HCT116 (cell line): Measurements from ENCODE around the gene TPO.
"Not testable (repeated sequence)": the region's sequence is repeated elsewhere in the genome, so short reads cannot be mapped to it uniquely, and the experiment has no call there.

Experiments
- CEBPB ChIP-seq: IDR thresholded peaks from 2 replicates; pipeline ENCODE4 v1.6.1; 2012; ENCODE audit warnings: low read depth
- CTCF ChIP-seq, 3 experiments: fragments of 200-600 bp in 1 of 3; sonication (generic) in 1 of 3; IDR thresholded peaks in 2 of 3; conservative IDR thresholded peaks in 1 of 3; 2 replicates each; pipeline ENCODE4 v1.5.1; 2012 to 2017; ENCODE audit warnings: low read depth in 2 of 3, low read length in 2 of 3, antibody characterized with exemption in 1 of 3, borderline replicate concordance in 1 of 3, control low read depth in 1 of 3, mild to moderate bottlenecking in 1 of 3, mixed read lengths in 1 of 3, mixed run types in 1 of 3, moderate library complexity in 1 of 3; ENCODE audit not compliant: insufficient read depth in 1 of 3
- ELF1 ChIP-seq: IDR thresholded peaks from 2 replicates; pipeline ENCODE4 v1.6.1; 2012; ENCODE audit warnings: low read depth, borderline replicate concordance
- JUND ChIP-seq: IDR thresholded peaks from 2 replicates; pipeline ENCODE4 v1.6.1; 2012
- MAX ChIP-seq: IDR thresholded peaks from 2 replicates; pipeline ENCODE4 v1.6.1; 2012
- POLR2A ChIP-seq: IDR thresholded peaks from 2 replicates; pipeline ENCODE4 v1.7.0; 2011; ENCODE audit warnings: borderline replicate concordance; ENCODE audit not compliant: insufficient read depth, insufficient read length; ENCODE audit errors: extremely low read depth
- POLR2AphosphoS5 ChIP-seq: IDR thresholded peaks from 2 replicates; pipeline ENCODE4 v1.6.1; 2011; ENCODE audit warnings: mild to moderate bottlenecking, low read depth, low read length, moderate library complexity
- REST ChIP-seq: IDR thresholded peaks from 2 replicates; pipeline ENCODE4 v1.6.1; 2012; ENCODE audit warnings: low read depth
- SIN3A ChIP-seq: IDR thresholded peaks from 2 replicates; pipeline ENCODE4 v1.6.1; 2012; ENCODE audit warnings: low read depth
- ZNF274 ChIP-seq: fragments of 200-500 bp; sonication (Bioruptor generic); IDR thresholded peaks from 2 replicates; pipeline ENCODE4 v1.6.1; 2014; ENCODE audit warnings: mild to moderate bottlenecking, low read depth, low read length, inconsistent platforms

- not testable (repeated sequence) for TF ChIP-seq POLR2AphosphoS5; REST; CTCF (IDR thresholded peaks at IDR 0.05 in 2 of 3, conservative IDR thresholded peaks at IDR 0.05 in 1 of 3; ENCODE audit: borderline replicate concordance in 1 of 3, insufficient read depth in 1 of 3, low read depth in 2 of 3, low read length in 2 of 3); CEBPB; SIN3A; ELF1; POLR2A; ZNF274; JUND; MAX
Measured at GRCh38 chr2:1414901-1415300, 1.6 kb downstream of the TPO start.
